Effector CD4-positive, alpha-beta T cell (primary cell): Measurements from ENCODE around the gene FGGY.
"Not testable (repeated sequence)": the region's sequence is repeated elsewhere in the genome, so short reads cannot be mapped to it uniquely, and the experiment has no call there.

Source experiments
- DNase-seq: peaks from one replicate; pipeline ENCODE4 v3.0.0-alpha.2; 2020

FGGY gene

GRCh38 chr1:59494145-59494833 lies 197.4 kb downstream of the FGGY start:
- DNase-seq, result no peak

- DNase-seq, result not testable (repeated sequence)
Measured at GRCh38 chr1:59496156-59496555, 199.3 kb downstream of the FGGY start.

- no peak for DNase-seq
Measured at GRCh38 chr1:59497616-59498015, 200.7 kb downstream of the FGGY start.

- no peak for DNase-seq
Measured at GRCh38 chr1:59498640-59499039, 201.7 kb downstream of the FGGY start.

- no peak for DNase-seq
Measured at GRCh38 chr1:59499273-59499942, 202.5 kb downstream of the FGGY start.

GRCh38 chr1:59499943-59500569 lies 203.2 kb downstream of the FGGY start:
- no peak for DNase-seq

- DNase-seq, result no peak
Measured at GRCh38 chr1:59500950-59501742, 204.3 kb downstream of the FGGY start.

- no peak for DNase-seq
Measured at GRCh38 chr1:59502009-59502691, 205.3 kb downstream of the FGGY start.

GRCh38 chr1:59504276-59504675 lies 207.4 kb downstream of the FGGY start:
- no peak for DNase-seq

GRCh38 chr1:59505596-59506028 lies 208.7 kb downstream of the FGGY start:
- DNase-seq, result no peak

- no peak for DNase-seq
Measured at GRCh38 chr1:59506952-59507351, 210.1 kb downstream of the FGGY start.

GRCh38 chr1:59509341-59509875 lies 212.5 kb downstream of the FGGY start:
- no peak for DNase-seq

GRCh38 chr1:59510249-59510648 lies 213.4 kb downstream of the FGGY start:
- no peak for DNase-seq

GRCh38 chr1:59511476-59512465 lies 214.9 kb downstream of the FGGY start:
- DNase-seq, result no peak

- DNase-seq, result no peak
Measured at GRCh38 chr1:59512702-59513101, 215.8 kb downstream of the FGGY start.

GRCh38 chr1:59514061-59514909 lies 217.4 kb downstream of the FGGY start:
- DNase-seq, result no peak

GRCh38 chr1:59516881-59517280 lies 220.0 kb downstream of the FGGY start:
- no peak for DNase-seq

- no peak for DNase-seq
Measured at GRCh38 chr1:59520194-59520593, 223.3 kb downstream of the FGGY start.

GRCh38 chr1:59520827-59521418 lies 224.0 kb downstream of the FGGY start:
- no peak for DNase-seq

GRCh38 chr1:59521456-59521855 lies 224.6 kb downstream of the FGGY start:
- no peak for DNase-seq
